Stimulated activated CD4-positive, alpha-beta T cell treated with anti-CD3 and anti-CD28 coated beads, Interleukin-4, amount 100 ng/mL, for 48 hours (primary cell): ENCODE data around the gene RNF214.
"Not testable (repeated sequence)": the region's sequence is repeated elsewhere in the genome, so short reads cannot be mapped to it uniquely, and the experiment has no call there.

Experiments used
- DNase-seq, 2 donors: peaks; one replicate each; pipeline ENCODE4 v3.0.0-alpha.2; 2020; ENCODE audit warnings: low read depth in 2 of 2

Gene RNF214

GRCh38 chr11:117315285-117316196 is 83.1 kb downstream of the RNF214 start:
- DNase-seq = no peak

DNA sequence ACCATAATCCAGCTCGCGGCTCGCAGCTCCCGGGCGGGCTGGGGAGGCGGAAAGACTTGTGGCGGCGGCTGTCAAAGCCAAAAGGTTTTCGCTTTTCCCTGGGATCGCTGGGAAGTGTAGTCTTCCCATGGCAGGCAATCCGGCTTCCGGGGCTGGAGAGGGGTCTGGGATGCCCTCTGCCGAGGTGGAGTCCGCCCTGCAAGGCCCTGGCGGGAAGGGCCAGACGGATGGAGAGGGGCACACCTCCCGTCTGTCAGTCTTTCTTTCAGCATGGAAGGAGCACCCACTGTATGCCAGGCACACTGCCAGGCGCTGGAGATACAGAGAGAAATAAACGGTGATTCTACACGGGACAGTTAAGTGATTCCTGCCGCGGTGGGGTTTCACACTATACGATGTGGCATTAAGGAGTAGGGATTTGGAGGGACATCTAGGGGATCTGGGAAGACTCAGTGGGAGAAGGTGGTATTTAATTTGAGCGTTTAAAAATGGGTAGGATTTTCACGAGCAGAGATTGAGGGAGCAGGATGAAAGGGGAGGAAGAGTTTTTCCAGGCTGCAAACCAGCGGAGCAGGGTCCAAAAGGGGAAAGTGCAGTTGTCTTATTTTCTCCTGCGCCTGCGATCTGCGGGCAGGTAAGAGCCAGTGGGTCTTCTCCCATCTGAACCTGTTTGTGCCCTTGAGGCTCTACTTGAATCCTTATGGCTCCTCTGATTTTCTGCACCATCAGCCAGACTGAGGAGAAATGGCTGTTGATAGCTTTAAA is 83.9 kb downstream of the RNF214 start, which contains the start of gene BACE1:
TSS of gene BACE1 (minus strand) at position 60 of the 765 bp plus-strand sequence. CDS start 461 bp downstream, outside the sequence.
- peak in 1 of 2 donors; percentile 12 for DNase-seq

- DNase-seq = no peak
Observed at GRCh38 chr11:117318738-117319137, 86.3 kb downstream of the RNF214 start.

DNA sequence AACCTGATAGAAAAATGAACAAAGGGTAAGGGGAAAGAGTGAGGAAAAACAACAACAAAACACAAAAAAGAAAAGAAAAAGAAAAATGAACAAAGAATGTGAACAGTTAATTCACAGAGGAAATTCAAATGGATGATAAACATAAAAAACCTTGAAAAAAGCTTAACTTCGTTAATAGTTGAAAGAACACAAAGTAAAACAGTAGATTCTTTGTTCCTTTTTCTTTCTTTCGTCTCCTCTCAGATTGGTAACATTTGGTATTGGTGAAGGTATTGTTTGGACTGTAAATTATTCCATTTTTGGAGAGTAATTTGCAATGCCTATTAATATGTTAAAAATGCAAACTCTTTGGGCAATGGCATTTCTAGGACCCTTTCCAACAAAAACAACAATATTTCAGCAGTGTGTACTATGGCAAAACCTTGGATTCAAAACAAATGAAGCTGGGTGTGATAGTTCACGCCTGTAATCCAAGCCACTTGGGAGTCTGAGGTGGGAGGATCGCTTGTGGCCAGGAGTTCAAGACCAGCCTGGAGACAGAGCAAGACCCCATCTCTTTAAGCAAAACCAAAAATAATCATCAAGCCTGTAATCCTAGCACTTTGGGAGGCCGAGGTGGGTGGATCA is 86.9 kb downstream of the RNF214 start:
- no peak for DNase-seq

GRCh38 chr11:117327255-117327566 is 94.7 kb downstream of the RNF214 start:
- not testable (repeated sequence) for DNase-seq

GRCh38 chr11:117327567-117328374 is 95.3 kb downstream of the RNF214 start, which contains the start of gene CEP164:
TSS of gene CEP164 (plus strand) at chr11:117327854. CDS start at chr11:117338587, 10,733 bp downstream.
- peak; percentile 89 to 93 for DNase-seq

DNA sequence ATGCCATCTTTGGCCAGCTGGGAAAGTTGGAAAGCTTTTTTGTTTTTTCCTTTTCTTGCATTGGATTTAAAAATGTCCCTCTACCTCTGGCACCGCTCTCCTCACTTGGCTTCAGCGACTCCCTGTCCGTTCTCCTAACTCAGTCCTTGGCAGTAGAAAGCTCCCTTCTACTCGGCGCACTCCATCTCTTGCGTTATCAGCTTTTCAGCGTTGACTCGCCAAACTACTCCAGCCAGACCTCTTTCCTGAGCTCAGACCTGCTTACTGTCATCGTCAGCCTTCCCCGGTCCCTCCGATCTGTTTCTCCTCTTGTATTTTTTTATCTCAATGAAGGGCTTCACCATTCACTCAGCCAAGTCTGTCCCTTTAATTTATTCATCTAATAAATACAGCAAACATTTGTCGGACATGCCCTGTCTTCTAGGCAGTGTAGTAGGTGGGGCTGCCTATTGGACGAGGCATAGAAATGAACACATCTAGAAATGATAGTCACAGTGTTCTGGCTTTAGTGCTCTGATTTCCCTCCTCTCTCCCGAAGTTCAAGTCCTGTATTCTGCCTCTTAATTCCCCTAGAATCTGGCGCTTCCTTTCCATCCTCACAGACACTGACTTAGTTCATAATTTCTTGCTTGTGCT is 96.0 kb downstream of the RNF214 start:
- peak in 1 of 2 donors; percentile 2 for DNase-seq

DNA sequence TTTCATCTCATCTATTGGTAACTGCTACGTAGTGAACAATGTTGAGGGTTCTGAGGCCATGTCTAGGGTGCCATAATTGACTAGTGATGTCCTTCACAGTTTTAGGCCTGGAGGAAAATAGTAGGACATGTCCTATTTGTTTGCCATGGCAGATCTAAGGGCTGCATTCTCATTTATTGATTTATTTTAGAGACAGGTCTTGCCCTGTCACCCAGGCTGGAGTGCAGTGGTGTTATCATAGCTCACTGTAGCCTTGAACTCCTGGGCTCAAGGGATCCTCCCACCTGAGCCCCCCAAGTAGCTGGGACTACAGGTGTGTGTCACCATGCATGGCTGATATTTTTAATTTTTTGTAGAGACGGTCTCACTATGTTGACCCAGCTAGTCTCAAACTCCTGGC is 100.4 kb downstream of the RNF214 start:
- DNase-seq = no peak

DNA sequence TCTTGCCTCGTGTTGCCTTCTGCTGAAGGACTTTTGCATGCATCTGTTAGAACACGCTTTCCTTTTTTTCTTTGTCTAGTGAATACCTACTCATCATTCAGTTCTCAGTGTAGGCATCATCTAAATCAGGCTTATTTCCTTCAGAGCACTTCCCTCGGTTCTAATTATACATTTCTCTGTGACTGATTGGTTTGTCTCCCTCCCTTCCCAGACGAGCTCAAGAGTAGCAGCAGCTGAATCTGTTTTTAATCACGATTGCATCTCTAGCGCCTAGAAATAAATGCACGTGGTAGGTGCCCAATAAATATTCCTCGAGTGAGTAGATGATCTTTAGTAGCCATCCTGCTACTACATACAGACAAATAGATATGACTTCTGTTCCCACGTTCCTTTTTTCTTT is 101.4 kb downstream of the RNF214 start:
- no peak for DNase-seq

DNA sequence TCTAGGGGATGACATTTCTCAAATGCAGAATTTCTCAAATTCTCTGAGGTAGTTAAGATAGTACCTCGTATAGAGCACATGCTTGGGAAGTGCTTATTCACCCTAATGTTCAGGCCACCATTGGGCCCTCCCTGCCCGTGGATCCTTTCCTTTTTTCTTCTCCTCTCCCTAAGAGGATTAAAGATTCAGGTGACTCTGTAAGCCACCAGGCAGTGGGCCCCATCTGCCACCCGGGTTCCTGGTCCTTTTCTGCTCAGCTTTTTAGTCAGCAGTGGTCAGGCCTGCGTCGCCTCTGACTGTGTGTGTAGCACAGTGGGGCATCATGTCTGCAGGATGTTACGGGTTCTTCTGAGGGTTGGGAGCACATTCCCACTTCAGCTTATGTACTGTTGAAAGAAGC is 102.4 kb downstream of the RNF214 start:
- DNase-seq = no peak

GRCh38 chr11:117335399-117335798 is 102.9 kb downstream of the RNF214 start:
- DNase-seq = no peak
